ENCODE measurements around the gene COBL. TPM values are rescaled to one million over a fixed set of nuclear protein-coding genes. Genes with fewer than 3 reads are reported as not detected.

COBL gene
- total and polyA plus RNA-seq, 2 donors (not counting 3 experiments of a cell fraction or from before 2014, with no cell fraction given), result 0.11 TPM; not detected in 1

DNA sequence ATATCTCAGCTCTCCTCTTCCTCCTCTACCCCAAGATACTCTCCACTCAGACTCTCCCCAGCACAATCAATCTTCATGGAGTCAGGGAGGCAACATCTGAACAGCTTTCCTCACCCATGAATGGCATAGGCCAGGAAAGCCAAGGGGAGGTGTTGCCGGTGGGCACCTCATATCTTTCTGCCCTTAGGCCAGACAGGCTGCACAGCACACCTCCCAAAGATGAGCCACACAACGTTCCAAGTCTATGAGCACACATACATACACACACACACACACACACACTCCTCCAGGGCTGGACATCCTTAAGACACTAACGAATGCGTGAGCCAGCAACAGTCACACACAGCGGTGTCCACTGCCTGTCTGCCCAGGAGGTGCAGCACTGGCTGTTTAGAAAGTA is 17.7 kb downstream of the COBL start:
- intact Hi-C loops (cut with micrococcal nuclease), result no loop called here
- Histone ChIP-seq H4K20me1 (replicated peaks; ENCODE audit: control insufficient read depth, extremely low read depth, insufficient read depth, low read length) (no peaks in the 10 kb centered on the region), H3K79me2 (ENCODE audit: control insufficient read depth, insufficient read depth, low read length) (no peaks in the 10 kb centered on the region), H3K9me3 (replicated peaks; ENCODE audit: control insufficient read depth, insufficient read depth, low read length) (no peaks in the 10 kb centered on the region), H3K4me2 (ENCODE audit: insufficient read depth, low read length) (no peak overlapping the region), H3K27me3 (ENCODE audit: control insufficient read depth in 2 of 2, insufficient read depth in 2 of 2, low read length in 2 of 2) (no peaks in the 10 kb centered on the region), H2AFZ (ENCODE audit: low read depth, low read length) (no peak overlapping the region), H3K36me3 (ENCODE audit: control insufficient read depth in 2 of 2, extremely low read depth in 1 of 2, insufficient read depth in 2 of 2, low read length in 2 of 2) (no peaks in the 10 kb centered on the region), H3K4me1 (ENCODE audit: control insufficient read depth, extremely low read depth, insufficient read depth, low read length) (no peaks in the 10 kb centered on the region), H3K27ac (ENCODE audit: insufficient read depth, low read depth, low read length) (no peak overlapping the region), H3K9ac (replicated peaks; ENCODE audit: extremely low read depth, insufficient read depth, low read length) (no peak overlapping the region), H3K4me3 (replicated peaks in 1 of 3; ENCODE audit: insufficient read depth in 1 of 3, low read depth in 1 of 3, low read length in 3 of 3) (no peak overlapping the region), H3K9me1 (replicated peaks; ENCODE audit: control insufficient read depth, extremely low read depth, insufficient read depth, low read length) (no peaks in the 10 kb centered on the region)
- ChIA-PET CTCF (no interaction called here), POLR2A (no interaction called here)
- TF ChIP-seq, protein P1, sequence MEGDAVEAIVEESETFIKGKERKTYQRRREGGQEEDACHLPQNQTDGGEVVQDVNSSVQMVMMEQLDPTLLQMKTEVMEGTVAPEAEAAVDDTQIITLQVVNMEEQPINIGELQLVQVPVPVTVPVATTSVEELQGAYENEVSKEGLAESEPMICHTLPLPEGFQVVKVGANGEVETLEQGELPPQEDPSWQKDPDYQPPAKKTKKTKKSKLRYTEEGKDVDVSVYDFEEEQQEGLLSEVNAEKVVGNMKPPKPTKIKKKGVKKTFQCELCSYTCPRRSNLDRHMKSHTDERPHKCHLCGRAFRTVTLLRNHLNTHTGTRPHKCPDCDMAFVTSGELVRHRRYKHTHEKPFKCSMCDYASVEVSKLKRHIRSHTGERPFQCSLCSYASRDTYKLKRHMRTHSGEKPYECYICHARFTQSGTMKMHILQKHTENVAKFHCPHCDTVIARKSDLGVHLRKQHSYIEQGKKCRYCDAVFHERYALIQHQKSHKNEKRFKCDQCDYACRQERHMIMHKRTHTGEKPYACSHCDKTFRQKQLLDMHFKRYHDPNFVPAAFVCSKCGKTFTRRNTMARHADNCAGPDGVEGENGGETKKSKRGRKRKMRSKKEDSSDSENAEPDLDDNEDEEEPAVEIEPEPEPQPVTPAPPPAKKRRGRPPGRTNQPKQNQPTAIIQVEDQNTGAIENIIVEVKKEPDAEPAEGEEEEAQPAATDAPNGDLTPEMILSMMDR (IDR thresholded peaks at IDR 0.05; ENCODE audit: extremely low read depth in 1 of 2, insufficient read depth in 1 of 2, low read depth in 1 of 2, low read length in 2 of 2), result no peak
- TF ChIP-seq FOS (IDR thresholded peaks at IDR 0.05; ENCODE audit: borderline replicate concordance, insufficient read depth, low read length) (no peak), JUN (IDR thresholded peaks at IDR 0.05; ENCODE audit: borderline replicate concordance, insufficient read depth, insufficient read length, low read depth) (no peak), POLR2A (IDR thresholded peaks at IDR 0.05; ENCODE audit: low read depth, low read length) (no peak), GATA2 (IDR thresholded peaks at IDR 0.05; ENCODE audit: insufficient read depth, insufficient read length, low read depth, low read length) (no peak), MYC (IDR thresholded peaks at IDR 0.05; ENCODE audit: low read depth, low read length) (no peak), POLR2AphosphoS5 (IDR thresholded peaks at IDR 0.05; ENCODE audit: insufficient read depth, low read depth, low read length) (no peak), EZH2 (IDR thresholded peaks at IDR 0.05; ENCODE audit: borderline replicate concordance, low read depth, low read length, severe bottlenecking) (no peak)
- TF ChIP-seq, protein P2, sequence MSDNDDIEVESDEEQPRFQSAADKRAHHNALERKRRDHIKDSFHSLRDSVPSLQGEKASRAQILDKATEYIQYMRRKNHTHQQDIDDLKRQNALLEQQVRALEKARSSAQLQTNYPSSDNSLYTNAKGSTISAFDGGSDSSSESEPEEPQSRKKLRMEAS (IDR thresholded peaks at IDR 0.05; ENCODE audit: insufficient read depth, insufficient read length), result no peak
- BruUV-seq (replicated peaks), result no TSS peak
- FAIRE-seq, result no peak
- DNase-seq (ENCODE audit: low read depth, low spot score), result no peak
- dilution Hi-C loops (cut with MboI; ENCODE audit: extremely low pct_ligation_motif_present, low sequenced_read_pairs), result no loop called here
